Measurements from ENCODE around the gene PVALB. TPM values are rescaled to one million over a fixed set of nuclear protein-coding genes. Genes with fewer than 3 reads are reported as not detected.

Gene PVALB
- total and polyA plus RNA-seq, 10 of the 15 experiments (the other 5 are each of a cell fraction or from before 2014, with no cell fraction given): not detected

DNA sequence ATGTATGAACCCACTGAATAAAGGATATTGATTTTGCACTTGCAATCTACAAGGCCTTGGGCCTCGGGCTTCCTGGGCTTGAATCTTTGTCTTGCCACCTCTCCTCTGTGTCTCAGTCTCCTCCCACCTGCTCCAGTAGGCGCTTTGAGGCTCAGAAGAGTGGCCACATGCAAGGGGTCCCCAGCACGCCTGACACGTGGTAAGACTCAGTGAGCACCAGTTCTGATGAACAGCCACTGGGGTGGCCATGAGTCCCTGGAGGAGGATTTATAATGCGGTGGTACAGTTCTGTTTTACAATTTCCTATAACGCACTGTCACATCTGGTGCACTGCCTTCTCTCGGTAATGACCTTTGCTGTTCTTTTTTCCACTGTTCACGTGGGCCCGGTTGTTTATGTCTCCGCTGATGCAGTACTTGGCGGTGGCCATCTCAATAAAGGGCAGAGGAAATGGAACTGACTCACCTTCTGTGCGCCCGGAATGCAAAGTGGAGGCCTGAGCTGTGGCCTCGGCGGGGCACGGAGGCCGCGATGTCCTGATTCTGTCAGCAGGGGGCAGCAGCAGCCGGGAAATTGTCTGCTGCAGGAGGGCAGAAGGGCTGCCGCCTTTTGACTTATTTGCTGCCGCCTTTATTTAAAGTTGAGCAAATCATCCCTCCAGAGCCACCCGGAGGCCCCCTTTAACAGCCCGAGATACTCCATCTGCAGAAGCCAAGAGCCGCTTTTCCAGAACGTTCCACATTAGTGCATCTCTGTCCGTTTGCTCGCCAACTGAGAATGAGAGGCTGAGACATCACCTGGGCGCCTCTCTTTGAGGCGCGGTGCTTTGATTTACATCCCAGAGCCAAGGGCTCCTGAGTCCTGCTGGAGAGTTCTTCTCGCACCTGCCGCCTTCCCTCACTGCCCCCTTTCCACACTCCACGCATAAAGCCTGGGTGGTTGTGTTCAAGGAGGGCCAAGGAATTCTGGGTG, 34.9 kb downstream of the PVALB start (continued):
- TF ChIP-seq, protein P1, sequence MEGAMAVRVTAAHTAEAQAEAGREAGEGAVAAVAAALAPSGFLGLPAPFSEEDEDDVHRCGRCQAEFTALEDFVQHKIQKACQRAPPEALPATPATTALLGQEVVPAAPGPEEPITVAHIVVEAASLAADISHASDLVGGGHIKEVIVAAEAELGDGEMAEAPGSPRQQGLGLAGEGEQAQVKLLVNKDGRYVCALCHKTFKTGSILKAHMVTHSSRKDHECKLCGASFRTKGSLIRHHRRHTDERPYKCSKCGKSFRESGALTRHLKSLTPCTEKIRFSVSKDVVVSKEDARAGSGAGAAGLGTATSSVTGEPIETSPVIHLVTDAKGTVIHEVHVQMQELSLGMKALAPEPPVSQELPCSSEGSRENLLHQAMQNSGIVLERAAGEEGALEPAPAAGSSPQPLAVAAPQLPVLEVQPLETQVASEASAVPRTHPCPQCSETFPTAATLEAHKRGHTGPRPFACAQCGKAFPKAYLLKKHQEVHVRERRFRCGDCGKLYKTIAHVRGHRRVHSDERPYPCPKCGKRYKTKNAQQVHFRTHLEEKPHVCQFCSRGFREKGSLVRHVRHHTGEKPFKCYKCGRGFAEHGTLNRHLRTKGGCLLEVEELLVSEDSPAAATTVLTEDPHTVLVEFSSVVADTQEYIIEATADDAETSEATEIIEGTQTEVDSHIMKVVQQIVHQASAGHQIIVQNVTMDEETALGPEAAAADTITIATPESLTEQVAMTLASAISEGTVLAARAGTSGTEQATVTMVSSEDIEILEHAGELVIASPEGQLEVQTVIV (IDR thresholded peaks at IDR 0.05; ENCODE audit: borderline replicate concordance, partially characterized antibody): no peak
- TF ChIP-seq ELK1 (IDR thresholded peaks at IDR 0.05; ENCODE audit: low read depth, low read length): peak; percentile 28; the same call in 1 of the 2 replicates
- peak; percentile 84; the same call in 1 of the 3 replicates for TF ChIP-seq POU2F2 (IDR thresholded peaks at IDR 0.05; ENCODE audit: borderline replicate concordance, low read depth, low read length)
- peak; percentile 36; the same call in 1 of the 2 replicates for TF ChIP-seq CREB1 (IDR thresholded peaks at IDR 0.05; ENCODE audit: low read depth)
- TF ChIP-seq MEF2B (IDR thresholded peaks at IDR 0.05; ENCODE audit: partially characterized antibody, poor library complexity, severe bottlenecking): no peak
- 0 out of 2 replicates have a peak, but pooled peaks have one; percentile 73 for TF ChIP-seq CHD1 (IDR thresholded peaks at IDR 0.05; ENCODE audit: low read depth, low read length)
- peak; percentile 39; the same call in 1 of the 2 replicates for TF ChIP-seq NBN (IDR thresholded peaks at IDR 0.05)
- TF ChIP-seq SIN3A (IDR thresholded peaks at IDR 0.05; ENCODE audit: low read depth, low read length): peak; percentile 50; the same call in 1 of the 2 replicates
- TF ChIP-seq E2F8 (IDR thresholded peaks at IDR 0.05; ENCODE audit: low read depth, partially characterized antibody): no peak

Data from GM12878 (cell line).